Sigmoid colon (tissue), 7 donors: ENCODE data around the gene CLSTN2. TPM values are rescaled to one million over a fixed set of nuclear protein-coding genes. Genes with fewer than 3 reads are reported as not detected.

ENCODE experiments used
- DNase-seq: peaks from one replicate; pipeline ENCODE4 v3.0.0-alpha.2; 2019
- H3K27ac ChIP-seq, 4 donors: fragments of 200-600 bp; sonication (generic); one replicate each; pipeline ENCODE4 v1.5.1; 2016 to 2019; ENCODE audit warnings: mild to moderate bottlenecking in 1 of 4
- H3K27me3 ChIP-seq, 3 donors: fragments of 200-600 bp; sonication (generic); one replicate each; pipeline ENCODE4 v1.5.1; 2019; ENCODE audit warnings: mild to moderate bottlenecking in 1 of 3
- H3K36me3 ChIP-seq, 4 donors: fragments of 200-600 bp; sonication (generic); one replicate each; pipeline ENCODE4 v1.5.1; 2016 to 2019
- H3K4me1 ChIP-seq, 4 donors: fragments of 200-600 bp; sonication (generic); one replicate each; pipeline ENCODE4 v1.5.1; 2017 to 2019
- H3K4me3 ChIP-seq, 4 donors: fragments of 200-600 bp; sonication (generic); one replicate each; pipeline ENCODE4 v1.5.1; 2017 to 2019; ENCODE audit warnings: mild to moderate bottlenecking in 2 of 4, moderate library complexity in 1 of 4
- H3K9me3 ChIP-seq, 4 donors: fragments of 200-600 bp in 3 of 4; sonication (generic) in 3 of 4; one replicate each; pipeline versions ENCODE4 v1.5.1 to v1.6.1; 2013 to 2019
- CTCF ChIP-seq, 4 experiments: fragments of 450-650 bp in 3 of 4; fragments of 200-600 bp in 1 of 4; IDR thresholded peaks; one replicate each; pipeline ENCODE4 v1.5.1; 2016 to 2019; ENCODE audit warnings: antibody characterized with exemption in 4 of 4, mild to moderate bottlenecking in 3 of 4, moderate library complexity in 2 of 4
- EP300 ChIP-seq, 4 donors: sonication (generic); formaldehyde crosslinking; IDR thresholded peaks; one replicate each; pipeline ENCODE4 v1.6.1; 2017; ENCODE audit warnings: antibody characterized with exemption in 4 of 4
- POLR2A ChIP-seq, 2 donors: fragments of 450-650 bp; IDR thresholded peaks; one replicate each; pipeline ENCODE4 v1.6.1; 2016; ENCODE audit warnings: antibody characterized with exemption in 2 of 2, mild to moderate bottlenecking in 2 of 2, moderate library complexity in 2 of 2
- POLR2AphosphoS5 ChIP-seq, 4 donors: sonication (generic); formaldehyde crosslinking; IDR thresholded peaks; one replicate each; pipeline ENCODE4 v1.6.1; 2017; ENCODE audit warnings: antibody characterized with exemption in 4 of 4
- WGBS, 2 donors: extraction: QIAGEN DNeasy Blood & Tissue Kit; methylation state at CpG; one replicate each; pipeline ENCODE4 v1.1.7; 2013; 5-methylcytosine and 5-hydroxymethylcytosine counted together
- intact Hi-C: fragments of 100-400 bp; cut with DNase I; formaldehyde crosslinking; loops from one replicate; pipeline ENCODE4 v1.15.1; 2023
- polyA plus RNA-seq, 3 donors: library from polyadenylated mRNA; stranded (reverse); fragments of 200-250 nt; gene quantifications; one replicate each; pipeline ENCODE4 v1.2.3, GENCODE V29; 2013
- total RNA-seq, 4 donors: library from RNA; depleted of rRNA; stranded (reverse); fragments of >200 nt; gene quantifications; one replicate each; pipeline ENCODE4 v1.1.0, GENCODE V29; 2016
- donor health status: healthy with polysubstance abuse.
- donor health status: Bipolar disorder and iron deficiency.
- donor health status: healthy.

CLSTN2 gene
- total and polyA plus RNA-seq, 7 donors = 0.23 to 8.3 (median 2.7) TPM

- Histone ChIP-seq H3K27ac (no peak overlapping the region), H3K4me1 (no peaks in the 10 kb centered on the region), H3K9me3 (no peaks in the 10 kb centered on the region), H3K27me3 (no peaks in the 10 kb centered on the region), H3K4me3 (no peak overlapping the region), H3K36me3 (no peaks in the 10 kb centered on the region)
- DNase-seq = no peak
- TF ChIP-seq CTCF (IDR thresholded peaks at IDR 0.05) = no peak
- intact Hi-C loops = no loop called here
- WGBS, 2 donors = 58 to 82% methylated on average over 2 of the region's 2 CpGs
Observed at GRCh38 chr3:140500473-140500872, 565.5 kb downstream of the CLSTN2 start.

GRCh38 chr3:140501061-140501769 lies 566.2 kb downstream of the CLSTN2 start:
- intact Hi-C loops = no loop called here
- WGBS, 2 donors = 77 to 80% methylated on average over 4 of the region's 4 CpGs
- no peak for DNase-seq
- no peaks in the 10 kb centered on the region for H3K9me3 ChIP-seq
- no peak overlapping the region for H3K27ac ChIP-seq
- no peaks in the 10 kb centered on the region for H3K27me3 ChIP-seq
- TF ChIP-seq EP300 (IDR thresholded peaks at IDR 0.05) (no peak), POLR2A (IDR thresholded peaks at IDR 0.05) (no peak), CTCF (IDR thresholded peaks at IDR 0.05) (no peak), POLR2AphosphoS5 (IDR thresholded peaks at IDR 0.05) (no peak)
- no peak overlapping the region for H3K4me3 ChIP-seq
- no peaks in the 10 kb centered on the region for H3K36me3 ChIP-seq
- no peaks in the 10 kb centered on the region for H3K4me1 ChIP-seq

GRCh38 chr3:140501770-140502364 lies 566.9 kb downstream of the CLSTN2 start:
- Histone ChIP-seq H3K4me1 (no peaks in the 10 kb centered on the region), H3K9me3 (no peaks in the 10 kb centered on the region), H3K27ac (no peak overlapping the region), H3K27me3 (no peaks in the 10 kb centered on the region), H3K4me3 (no peak overlapping the region), H3K36me3 (no peaks in the 10 kb centered on the region)
- intact Hi-C loops = no loop called here
- TF ChIP-seq POLR2AphosphoS5 (IDR thresholded peaks at IDR 0.05) = no peak
- no peak for DNase-seq

- H3K9me3 ChIP-seq = no peaks in the 10 kb centered on the region
- intact Hi-C loops = no loop called here
- no peak for TF ChIP-seq EP300 (IDR thresholded peaks at IDR 0.05)
- TF ChIP-seq POLR2AphosphoS5 (IDR thresholded peaks at IDR 0.05) = no peak
- no peak for TF ChIP-seq CTCF (IDR thresholded peaks at IDR 0.05)
- no peak for TF ChIP-seq POLR2A (IDR thresholded peaks at IDR 0.05)
- no peak overlapping the region for H3K4me3 ChIP-seq
- no peaks in the 10 kb centered on the region for H3K4me1 ChIP-seq
- WGBS, 2 donors = 37 to 41% methylated on average over 3 of the region's 3 CpGs
- no peaks in the 10 kb centered on the region for H3K36me3 ChIP-seq
- H3K27ac ChIP-seq = no peak overlapping the region
- DNase-seq = no peak
- H3K27me3 ChIP-seq = no peaks in the 10 kb centered on the region
Observed at GRCh38 chr3:140505213-140505612, 570.2 kb downstream of the CLSTN2 start.

- Histone ChIP-seq H3K4me1 (no peaks in the 10 kb centered on the region), H3K4me3 (no peak overlapping the region), H3K27me3 (no peaks in the 10 kb centered on the region), H3K27ac (no peak overlapping the region), H3K36me3 (no peaks in the 10 kb centered on the region), H3K9me3 (no peaks in the 10 kb centered on the region)
- 73 to 77% methylated on average over 4 of the region's 4 CpGs for WGBS, 2 donors
- no peak for DNase-seq
- TF ChIP-seq POLR2A (IDR thresholded peaks at IDR 0.05) (no peak), EP300 (IDR thresholded peaks at IDR 0.05) (no peak), POLR2AphosphoS5 (IDR thresholded peaks at IDR 0.05) (no peak), CTCF (IDR thresholded peaks at IDR 0.05) (no peak)
- intact Hi-C loops = no loop called here
Observed at GRCh38 chr3:140505876-140506275, 570.9 kb downstream of the CLSTN2 start.
